ENCODE data around the gene XRCC4. TPM values are rescaled to one million over a fixed set of nuclear protein-coding genes. Genes with fewer than 3 reads are reported as not detected.

XRCC4 gene
- total and polyA plus RNA-seq, 2 of the 13 experiments (the other 11 are each of a cell fraction or from before 2014, with no cell fraction given) = 2.8 to 12.6 TPM

DNA sequence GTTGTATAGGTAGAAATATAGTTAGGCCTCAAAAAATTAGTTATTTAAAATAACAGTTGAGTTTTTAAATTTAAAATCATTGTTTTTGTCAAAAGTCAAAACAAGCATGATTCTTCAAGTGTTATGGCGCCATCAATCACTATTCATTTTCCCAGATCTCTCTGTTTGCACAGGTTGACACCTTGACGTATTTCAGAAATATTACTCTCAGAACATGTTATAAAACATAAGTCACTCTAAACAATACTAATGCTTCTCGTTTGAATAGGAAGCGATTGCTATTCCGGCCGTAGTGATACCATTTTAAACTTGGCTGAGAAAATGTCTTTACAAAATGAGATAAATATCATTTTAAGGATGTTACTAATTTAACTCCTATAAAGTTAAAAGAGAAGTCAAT lies 268.1 kb downstream of the XRCC4 start:
- CTCF ChIA-PET (ENCODE audit: low intra/inter-chr PET ratio, low total read pairs) = no interaction called here
- H2AFZ ChIP-seq (ENCODE audit: low read length) = no peak overlapping the region
- no peak overlapping the region for H3K4me3 ChIP-seq (replicated peaks in 1 of 3; ENCODE audit: insufficient read depth in 1 of 3, low read depth in 2 of 3, low read length in 3 of 3)
- intact Hi-C loops (cut with micrococcal nuclease; ENCODE audit: unreplicated experiment) = no loop called here
- 84% methylated on average over 6 of the region's 6 CpGs for WGBS (ENCODE audit: low lambda C conversion rate)
- H3K79me2 ChIP-seq (ENCODE audit: insufficient read depth, low read length) = no peaks in the 10 kb centered on the region
- POLR2A ChIA-PET = no interaction called here
- TF ChIP-seq RXRB (CRISPR knock-in tag; IDR thresholded peaks at IDR 0.05; ENCODE audit: borderline replicate concordance) (no peak), SPEN (CRISPR knock-in tag; IDR thresholded peaks at IDR 0.05; ENCODE audit: low read depth) (no peak), SMARCE1 (IDR thresholded peaks at IDR 0.05; ENCODE audit: borderline replicate concordance) (no peak), HDAC1 (CRISPR knock-in tag; IDR thresholded peaks at IDR 0.05) (no peak), TCF12 (IDR thresholded peaks at IDR 0.05) (no peak), TCF12 (CRISPR knock-in tag; IDR thresholded peaks at IDR 0.05) (no peak), ZNF205 (CRISPR knock-in tag; IDR thresholded peaks at IDR 0.05) (no peak), TGIF2 (CRISPR knock-in tag; IDR thresholded peaks at IDR 0.05) (no peak), MAFF (IDR thresholded peaks at IDR 0.05; ENCODE audit: low read depth, low read length) (no peak), ZNF501 (CRISPR knock-in tag; IDR thresholded peaks at IDR 0.05) (no peak)
- TF ChIP-seq, protein P1, sequence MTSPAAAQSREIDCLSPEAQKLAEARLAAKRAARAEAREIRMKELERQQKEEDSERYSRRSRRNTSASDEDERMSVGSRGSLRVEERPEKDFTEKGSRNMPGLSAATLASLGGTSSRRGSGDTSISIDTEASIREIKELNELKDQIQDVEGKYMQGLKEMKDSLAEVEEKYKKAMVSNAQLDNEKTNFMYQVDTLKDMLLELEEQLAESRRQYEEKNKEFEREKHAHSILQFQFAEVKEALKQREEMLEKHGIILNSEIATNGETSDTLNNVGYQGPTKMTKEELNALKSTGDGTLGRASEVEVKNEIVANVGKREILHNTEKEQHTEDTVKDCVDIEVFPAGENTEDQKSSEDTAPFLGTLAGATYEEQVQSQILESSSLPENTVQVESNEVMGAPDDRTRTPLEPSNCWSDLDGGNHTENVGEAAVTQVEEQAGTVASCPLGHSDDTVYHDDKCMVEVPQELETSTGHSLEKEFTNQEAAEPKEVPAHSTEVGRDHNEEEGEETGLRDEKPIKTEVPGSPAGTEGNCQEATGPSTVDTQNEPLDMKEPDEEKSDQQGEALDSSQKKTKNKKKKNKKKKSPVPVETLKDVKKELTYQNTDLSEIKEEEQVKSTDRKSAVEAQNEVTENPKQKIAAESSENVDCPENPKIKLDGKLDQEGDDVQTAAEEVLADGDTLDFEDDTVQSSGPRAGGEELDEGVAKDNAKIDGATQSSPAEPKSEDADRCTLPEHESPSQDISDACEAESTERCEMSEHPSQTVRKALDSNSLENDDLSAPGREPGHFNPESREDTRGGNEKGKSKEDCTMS (CRISPR knock-in tag; conservative IDR thresholded peaks at IDR 0.05) = no peak
- TF ChIP-seq, protein P2, sequence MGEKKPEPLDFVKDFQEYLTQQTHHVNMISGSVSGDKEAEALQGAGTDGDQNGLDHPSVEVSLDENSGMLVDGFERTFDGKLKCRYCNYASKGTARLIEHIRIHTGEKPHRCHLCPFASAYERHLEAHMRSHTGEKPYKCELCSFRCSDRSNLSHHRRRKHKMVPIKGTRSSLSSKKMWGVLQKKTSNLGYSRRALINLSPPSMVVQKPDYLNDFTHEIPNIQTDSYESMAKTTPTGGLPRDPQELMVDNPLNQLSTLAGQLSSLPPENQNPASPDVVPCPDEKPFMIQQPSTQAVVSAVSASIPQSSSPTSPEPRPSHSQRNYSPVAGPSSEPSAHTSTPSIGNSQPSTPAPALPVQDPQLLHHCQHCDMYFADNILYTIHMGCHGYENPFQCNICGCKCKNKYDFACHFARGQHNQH (CRISPR knock-in tag; IDR thresholded peaks at IDR 0.05) = no peak
- H3K27ac ChIP-seq (ENCODE audit: extremely low read length, insufficient read depth, low read length) = no peak overlapping the region
- FAIRE-seq (no peak), DNase-seq (ENCODE audit: low spot score) (no peak), ATAC-seq (no peak)
- in situ Hi-C loops (cut with HindIII; ENCODE audit: extremely low pct_ligation_motif_present, low pct_unique_long_range_greater_than_20kb) = no loop called here
- BruUV-seq (replicated peaks) = no TSS peak
- H3K27me3 ChIP-seq (ENCODE audit: control insufficient read depth in 1 of 2, insufficient read depth in 2 of 2, low read length in 2 of 2) = no peaks in the 10 kb centered on the region
- H4K20me1 ChIP-seq (ENCODE audit: insufficient read depth, low read length) = no peaks in the 10 kb centered on the region
- peaks cover 33% of the 10 kb centered on the region for H3K9me3 ChIP-seq (ENCODE audit: low read length)
- no peak overlapping the region for H3K9ac ChIP-seq (ENCODE audit: insufficient read depth, low read depth, low read length)
- H3K36me3 ChIP-seq (replicated peaks in 1 of 2; ENCODE audit: control insufficient read depth in 1 of 2, insufficient read depth in 2 of 2, low read length in 2 of 2) = no peaks in the 10 kb centered on the region
- no peak overlapping the region for H3K4me2 ChIP-seq (ENCODE audit: low read depth, low read length)
- H3K4me1 ChIP-seq (ENCODE audit: insufficient read depth, low read length) = no peaks in the 10 kb centered on the region
